NCI-H1417 treated with DMSO at 0.1 percent for 48 hours (cell line): ENCODE data around the gene BOD1L1.

Experiments
- DNase-seq: peaks from one replicate; lab custom pipeline; 2025; lab: John Stamatoyannopoulos, UW

BOD1L1 gene

DNA sequence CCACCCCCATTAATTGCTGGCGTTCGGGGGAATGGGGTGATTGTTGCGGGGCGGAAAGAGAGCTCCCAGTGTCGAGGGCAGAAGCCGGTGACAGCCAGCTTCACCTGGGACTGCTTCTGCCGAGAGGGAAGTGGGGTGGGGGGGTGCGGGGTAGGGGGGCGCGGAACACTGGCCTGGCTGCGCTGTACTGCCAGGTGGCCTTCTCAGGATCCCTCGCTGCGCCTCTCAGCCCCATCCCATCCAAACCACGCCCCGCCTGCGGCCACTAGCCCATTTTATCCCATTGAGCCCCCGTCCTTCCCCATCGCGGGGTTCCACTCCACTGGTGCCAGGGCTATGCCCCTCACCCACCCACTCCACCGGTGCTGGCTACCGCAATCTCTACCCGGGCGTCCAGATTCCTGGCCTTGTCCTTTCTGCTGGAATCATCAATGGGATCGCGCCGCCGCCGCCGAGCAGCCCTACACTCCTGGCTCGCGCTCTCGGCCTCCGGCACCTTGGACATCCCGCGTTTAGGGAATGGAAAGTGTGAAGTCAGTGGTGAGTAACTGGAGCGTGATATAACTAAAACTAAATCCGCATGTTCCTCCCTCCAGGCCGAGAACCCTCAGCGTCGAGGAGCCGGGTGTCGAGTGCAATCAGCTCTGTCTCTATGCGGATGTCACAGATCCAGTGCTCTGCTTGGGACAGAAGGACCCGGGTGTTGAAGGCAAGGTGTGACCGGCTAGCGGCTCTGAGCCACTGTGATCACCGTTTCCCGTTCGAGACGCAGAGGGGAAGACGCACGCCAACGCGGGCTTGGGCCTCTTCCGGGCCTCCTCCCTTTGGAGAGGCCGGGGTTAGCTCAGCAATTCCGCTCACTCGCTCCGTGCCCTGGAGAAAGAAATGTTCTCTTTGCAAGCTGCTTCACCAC is 103.7 kb downstream of the BOD1L1 start:
- DNase-seq = no peak

- no peak for DNase-seq
Observed at GRCh38 chr4:13523105-13523477, 104.4 kb downstream of the BOD1L1 start.

DNA sequence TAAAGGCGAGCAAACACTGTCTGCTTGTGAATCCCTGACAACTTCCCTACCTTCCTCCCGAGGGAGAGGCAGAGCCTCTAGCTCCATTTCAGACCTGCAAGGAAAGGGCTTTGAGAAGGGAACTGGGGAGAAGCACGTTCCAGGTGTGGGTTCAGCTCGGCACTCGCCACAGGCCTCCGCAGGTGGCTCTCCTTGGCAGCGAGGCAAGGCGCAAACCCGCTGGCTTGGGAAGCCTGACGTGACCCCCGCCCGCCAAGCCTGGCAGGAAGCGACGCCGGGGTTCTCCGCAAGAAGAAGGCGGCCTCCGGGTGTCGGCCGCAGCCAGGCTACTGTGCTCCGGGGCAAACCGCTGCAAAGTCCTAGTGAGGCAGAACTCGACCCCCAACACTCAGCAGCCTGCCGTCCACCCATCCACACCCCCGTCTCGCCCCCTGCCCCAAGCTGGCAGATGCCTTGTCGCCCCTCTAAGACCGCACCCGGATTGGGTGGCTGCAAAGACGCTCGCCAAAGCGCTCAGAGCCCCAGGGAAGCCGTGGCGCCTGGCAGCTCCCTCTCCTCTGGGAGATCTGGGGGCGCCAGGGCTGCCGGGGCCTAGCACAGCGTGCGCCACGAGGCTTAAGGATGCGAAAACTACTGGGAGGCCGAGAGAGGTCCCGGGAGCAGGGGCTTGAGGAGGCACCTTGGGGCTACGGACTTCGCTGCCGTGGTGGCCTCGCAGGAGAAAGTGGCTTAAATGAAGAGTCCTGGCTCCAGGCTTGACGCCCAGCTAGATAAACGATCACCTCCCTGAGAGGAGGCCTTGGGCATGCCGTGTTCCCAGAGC is 105.0 kb downstream of the BOD1L1 start:
- no peak for DNase-seq

- no peak for DNase-seq
Observed at GRCh38 chr4:13521047-13521446, 106.5 kb downstream of the BOD1L1 start.
